Measurements from ENCODE around the gene XRCC5.
"Not testable (repeated sequence)": the region's sequence is repeated elsewhere in the genome, so short reads cannot be mapped to it uniquely, and the experiment has no call there.

The XRCC5 gene

DNA sequence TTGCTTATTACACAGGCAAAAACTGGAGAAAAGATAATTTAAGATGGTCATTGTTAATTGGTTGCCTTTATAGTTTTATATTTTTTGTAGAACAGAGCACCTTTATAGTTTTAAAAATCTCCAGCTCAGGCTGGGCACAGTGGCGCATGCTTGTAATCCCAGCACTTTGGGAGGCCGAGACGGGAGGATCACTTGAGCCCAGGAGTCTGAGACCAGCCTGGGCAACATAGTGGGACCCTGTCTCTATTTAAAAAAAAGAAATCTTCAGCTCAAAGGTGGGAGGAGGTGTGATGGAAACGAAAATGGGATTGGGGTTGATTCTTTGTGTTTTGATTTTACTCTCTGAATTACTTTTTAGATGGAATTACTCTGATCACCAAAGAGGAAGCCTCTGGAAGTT is 85.4 kb downstream of the XRCC5 start:
- DNase-seq (ENCODE audit: low read depth, low spot score): no peak

DNA sequence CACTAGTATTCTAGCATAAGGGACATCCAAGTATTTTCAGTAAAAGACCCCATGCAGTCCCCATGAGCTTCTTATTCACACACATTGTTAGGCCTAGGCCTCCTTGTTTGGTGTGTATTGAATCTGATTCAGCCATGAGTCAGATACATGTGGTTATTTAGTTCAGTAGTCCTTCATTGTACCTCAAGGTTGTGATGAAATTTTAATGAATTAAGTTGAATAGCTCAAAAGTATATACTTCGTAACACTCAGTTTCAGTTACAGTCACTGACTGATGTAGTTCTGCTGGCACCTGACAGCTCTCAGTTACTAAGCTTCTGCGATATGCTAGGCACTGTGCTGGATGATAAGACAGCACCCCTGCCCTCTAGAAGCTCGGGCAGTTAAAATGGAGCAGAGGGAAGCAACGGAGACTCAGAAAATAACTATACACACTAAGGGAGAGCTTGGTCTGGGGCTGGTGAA is 86.4 kb downstream of the XRCC5 start:
- no peak for DNase-seq (ENCODE audit: low read depth, low spot score)

DNA sequence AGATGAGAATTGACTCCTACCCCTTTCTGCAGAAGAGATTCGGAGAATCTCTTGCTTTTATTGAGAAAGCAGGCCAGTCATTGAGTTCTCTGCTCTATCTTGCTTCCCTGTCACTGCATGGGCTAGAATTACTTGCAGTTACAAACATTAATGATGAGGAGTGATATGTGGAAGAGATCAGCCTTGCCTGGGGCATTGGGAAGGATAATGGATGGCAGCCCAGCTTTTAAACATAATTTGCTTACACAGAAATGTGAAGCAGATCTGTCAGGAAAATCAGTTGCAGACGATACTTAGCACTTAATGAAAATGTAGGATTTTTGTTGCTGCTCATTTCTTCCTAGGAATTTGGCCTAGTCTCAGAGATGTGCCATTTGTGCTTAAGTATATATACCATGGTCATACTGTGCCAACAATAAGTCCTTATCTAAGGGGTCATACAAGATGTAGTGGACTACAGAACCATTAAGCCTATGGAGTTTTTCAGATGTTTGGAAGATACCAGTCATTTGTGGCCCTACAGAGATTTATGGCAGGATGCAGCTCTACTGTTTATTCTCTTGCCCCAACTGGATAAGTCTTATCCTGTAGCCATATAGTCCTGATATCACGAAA is 92.7 kb downstream of the XRCC5 start:
- no peak for DNase-seq (ENCODE audit: low read depth, low spot score)

DNA sequence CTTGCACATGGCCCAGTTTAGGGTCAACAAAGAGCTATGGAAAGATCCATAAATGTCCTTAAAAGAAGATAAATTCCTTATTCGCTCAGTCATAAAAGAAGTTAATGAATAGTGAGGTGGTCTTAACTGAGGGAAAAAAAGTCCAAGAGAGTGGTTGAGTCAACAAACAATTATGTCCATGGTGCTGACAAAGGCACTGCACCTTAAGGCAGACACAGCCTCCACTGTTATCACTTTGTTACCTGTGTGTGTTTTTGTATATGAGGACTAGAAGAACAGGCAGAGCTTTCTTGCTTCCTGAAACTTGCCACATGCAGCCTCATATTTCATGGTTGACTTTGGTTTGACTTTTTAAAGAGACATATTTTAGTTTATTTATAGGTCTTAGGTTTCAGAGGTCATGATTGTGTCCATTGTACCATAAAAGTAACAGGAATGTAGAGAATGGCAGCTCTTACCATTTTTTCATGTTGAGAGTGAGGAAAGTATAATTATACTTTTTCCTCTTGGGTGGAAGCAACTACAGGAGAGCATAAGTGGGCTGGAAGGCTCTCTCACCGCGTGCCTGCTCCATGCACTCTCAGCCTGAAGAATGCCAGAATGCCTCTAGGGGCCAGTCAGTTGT is 93.6 kb downstream of the XRCC5 start:
- DNase-seq (ENCODE audit: low read depth, low spot score): no peak

DNA sequence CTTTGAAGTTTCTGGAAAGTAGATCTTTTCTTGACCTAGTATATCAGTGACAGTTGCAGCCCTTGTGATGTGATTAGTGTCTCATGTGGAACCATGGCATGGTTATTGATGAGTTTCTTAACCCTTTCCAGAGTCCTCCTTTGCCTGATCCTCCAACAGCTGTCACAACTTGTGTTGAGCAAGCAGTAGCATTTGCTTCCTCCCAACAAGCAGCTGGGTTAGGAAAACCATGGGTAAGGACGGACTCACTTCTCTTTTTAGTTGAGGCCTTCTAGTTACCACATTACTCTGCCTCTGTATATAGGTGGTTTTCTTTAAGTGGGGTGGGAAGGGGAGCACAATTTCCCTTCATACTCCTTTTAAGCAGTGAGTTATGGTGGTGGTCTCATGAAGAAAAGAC is 96.3 kb downstream of the XRCC5 start:
- DNase-seq (ENCODE audit: low read depth, low spot score): no peak

DNA sequence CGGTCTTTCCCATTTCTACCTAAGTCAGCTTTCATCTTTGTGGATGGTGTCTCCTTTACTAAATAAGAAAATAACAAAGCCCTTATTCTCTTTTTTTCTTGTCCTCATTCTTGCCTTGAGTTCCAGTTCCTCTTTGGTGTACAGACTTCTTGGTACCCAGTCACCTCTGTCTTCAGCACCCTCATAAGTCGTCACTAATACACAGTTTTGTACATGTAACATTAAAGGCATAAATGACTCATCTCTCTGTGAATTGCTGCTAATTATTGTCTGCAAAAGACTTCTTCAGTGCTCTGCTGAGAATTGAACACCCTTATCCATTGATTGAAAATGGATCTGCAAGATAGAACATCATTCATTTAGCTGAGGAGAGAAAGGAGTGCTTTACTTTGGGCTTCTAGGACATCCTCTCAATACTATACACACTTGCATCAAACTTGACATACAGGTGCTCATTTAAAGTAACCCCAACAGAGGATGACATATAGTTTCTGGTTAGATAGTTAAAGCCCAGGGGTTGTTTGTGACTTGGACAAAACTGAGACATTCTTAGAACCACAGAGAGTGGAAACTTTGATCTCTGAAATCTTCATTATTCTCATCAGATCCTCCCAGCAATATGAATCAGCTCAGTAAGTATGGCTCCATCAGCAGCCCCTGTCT is 97.0 kb downstream of the XRCC5 start:
- DNase-seq (ENCODE audit: low read depth, low spot score): no peak

DNA sequence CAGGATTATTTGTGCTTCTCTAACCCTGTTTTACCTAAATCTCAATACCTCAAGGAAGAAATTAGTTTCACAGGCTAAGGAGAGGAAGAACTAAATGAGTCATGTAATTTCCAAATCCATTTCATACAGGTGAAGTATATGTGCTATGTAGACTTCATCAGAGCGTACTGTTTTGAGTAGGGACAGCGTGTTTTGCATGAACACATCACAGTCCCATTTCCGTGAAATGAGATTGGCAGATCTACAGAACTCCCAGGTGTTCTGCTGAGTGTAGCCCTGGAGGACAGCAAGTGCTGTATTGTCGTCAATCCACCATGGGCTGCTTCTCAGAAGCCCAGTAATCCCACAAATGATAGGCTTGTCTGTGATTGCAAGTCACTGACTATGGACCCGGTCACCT is 97.7 kb downstream of the XRCC5 start:
- DNase-seq (ENCODE audit: low read depth, low spot score): no peak

DNA sequence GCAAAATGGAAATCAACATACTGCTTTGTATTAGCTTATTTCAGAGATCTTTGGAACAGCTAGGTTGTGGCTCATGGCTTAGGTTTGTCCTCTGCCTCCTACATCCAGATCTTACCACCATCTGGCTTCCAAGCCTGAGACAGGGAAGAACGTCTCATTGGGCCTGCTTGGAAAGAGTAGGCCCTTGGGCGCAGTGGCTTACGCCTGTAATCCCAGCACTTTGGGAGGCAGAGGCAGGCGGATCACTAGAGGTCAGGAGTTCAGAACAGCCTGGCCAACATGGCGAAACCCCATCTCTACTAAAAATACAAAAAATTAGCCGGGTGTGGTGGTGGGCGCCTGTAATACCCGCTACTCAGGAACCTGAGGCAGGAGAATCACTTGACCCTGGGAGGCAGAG is 99.5 kb downstream of the XRCC5 start:
- DNase-seq (ENCODE audit: low read depth, low spot score): not testable (repeated sequence)

- no peak for DNase-seq (ENCODE audit: low read depth, low spot score)
These were observed 101.8 kb downstream of the XRCC5 start for GRCh38 chr2:216210701-216211540.

- no peak for DNase-seq (ENCODE audit: low read depth, low spot score)
These were observed 102.5 kb downstream of the XRCC5 start for GRCh38 chr2:216211614-216212145.

DNA sequence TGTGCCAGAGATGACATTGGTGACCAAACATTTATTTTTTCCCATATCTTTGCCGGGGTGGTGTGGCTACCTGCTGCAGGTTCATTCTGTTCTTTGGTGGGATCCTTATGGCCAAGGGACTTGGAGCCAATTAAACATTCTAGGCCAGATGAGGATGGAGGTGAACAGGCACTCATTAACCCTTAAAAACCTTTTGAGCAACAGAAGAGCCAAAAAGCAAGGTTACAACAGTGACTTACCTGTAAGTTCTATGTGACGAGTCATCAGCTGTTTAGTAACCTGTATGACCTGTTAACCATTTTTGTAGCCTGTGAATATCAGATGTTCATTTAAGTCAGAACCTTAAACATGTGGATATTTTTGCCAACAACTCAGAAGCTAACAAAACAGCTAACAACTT is 105.6 kb downstream of the XRCC5 start:
- no peak for DNase-seq (ENCODE audit: low read depth, low spot score)

GRCh38 chr2:216215658-216216390 is 106.7 kb downstream of the XRCC5 start:
- DNase-seq (ENCODE audit: low read depth, low spot score): no peak

DNA sequence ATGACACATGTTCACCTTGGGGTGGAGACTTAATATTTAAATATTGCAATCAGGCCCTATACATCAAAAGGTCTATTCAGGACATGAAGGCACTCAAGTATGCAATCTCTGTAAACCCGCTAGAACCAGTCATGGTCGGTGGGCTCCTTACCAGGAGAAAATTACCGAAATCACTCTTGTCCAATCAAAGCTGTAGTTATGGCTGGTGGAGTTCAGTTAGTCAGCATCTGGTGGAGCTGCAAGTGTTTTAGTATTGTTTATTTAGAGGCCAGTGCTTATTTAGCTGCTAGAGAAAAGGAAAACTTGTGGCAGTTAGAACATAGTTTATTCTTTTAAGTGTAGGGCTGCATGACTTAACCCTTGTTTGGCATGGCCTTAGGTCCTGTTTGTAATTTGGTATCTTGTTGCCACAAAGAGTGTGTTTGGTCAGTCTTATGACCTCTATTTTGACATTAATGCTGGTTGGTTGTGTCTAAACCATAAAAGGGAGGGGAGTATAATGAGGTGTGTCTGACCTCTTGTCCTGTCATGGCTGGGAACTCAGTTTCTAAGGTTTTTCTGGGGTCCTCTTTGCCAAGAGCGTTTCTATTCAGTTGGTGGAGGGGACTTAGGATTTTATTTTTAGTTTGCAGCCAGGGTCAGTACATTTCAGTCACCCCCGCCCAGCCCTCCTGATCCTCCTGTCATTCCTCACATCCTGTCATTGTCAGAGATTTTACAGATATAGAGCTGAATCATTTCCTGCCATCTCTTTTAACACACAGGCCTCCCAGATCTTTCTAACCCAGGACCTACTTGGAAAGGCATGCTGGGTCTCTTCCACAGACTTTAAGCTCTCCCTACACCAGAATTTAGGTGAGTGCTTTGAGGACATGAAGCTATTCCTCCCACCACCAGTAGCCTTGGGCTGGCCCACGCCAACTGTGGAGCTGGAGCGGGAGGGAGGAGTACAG is 108.1 kb downstream of the XRCC5 start:
- no peak for DNase-seq (ENCODE audit: low read depth, low spot score)

GRCh38 chr2:216217904-216218260 is 108.7 kb downstream of the XRCC5 start:
- DNase-seq (ENCODE audit: low read depth, low spot score): no peak

DNA sequence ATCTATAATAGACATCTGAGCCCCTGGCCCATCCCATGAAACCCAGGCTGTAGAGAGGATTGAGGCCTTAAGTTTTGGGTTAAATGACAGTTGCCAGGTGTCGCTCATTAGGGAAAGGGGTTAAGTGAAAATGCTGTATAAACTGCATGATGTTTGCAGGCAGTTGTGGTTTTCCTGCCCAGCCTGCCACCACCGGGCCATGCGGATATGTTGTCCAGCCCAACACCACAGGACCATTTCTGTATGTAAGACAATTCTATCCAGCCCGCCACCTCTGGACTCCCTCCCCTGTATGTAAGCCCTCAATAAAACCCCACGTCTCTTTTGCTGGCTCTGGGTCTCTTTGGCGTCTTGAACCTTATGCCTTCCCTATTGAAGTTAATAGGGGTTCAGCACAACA is 110.7 kb downstream of the XRCC5 start:
- DNase-seq (ENCODE audit: low read depth, low spot score): no peak

DNA sequence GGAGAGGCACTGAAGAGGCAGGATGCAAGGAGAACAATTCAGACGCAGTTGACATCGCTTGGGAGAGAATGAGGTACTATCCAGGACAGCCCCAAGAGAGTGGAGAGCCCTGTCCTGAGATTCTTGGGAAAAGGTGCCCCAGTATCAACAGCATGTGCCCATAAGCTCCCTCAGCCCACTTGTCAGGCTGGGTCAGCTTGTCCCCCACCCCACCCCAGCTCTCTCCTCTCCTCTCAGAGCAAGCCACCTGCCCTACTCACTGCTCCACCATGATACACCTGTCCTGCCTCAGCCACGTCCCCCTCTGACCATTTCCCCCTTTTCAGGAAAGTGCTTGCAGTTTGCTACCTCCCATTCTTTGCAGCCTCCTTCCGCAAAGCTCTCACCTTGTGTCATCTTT is 111.8 kb downstream of the XRCC5 start:
- no peak for DNase-seq (ENCODE audit: low read depth, low spot score)

DNA sequence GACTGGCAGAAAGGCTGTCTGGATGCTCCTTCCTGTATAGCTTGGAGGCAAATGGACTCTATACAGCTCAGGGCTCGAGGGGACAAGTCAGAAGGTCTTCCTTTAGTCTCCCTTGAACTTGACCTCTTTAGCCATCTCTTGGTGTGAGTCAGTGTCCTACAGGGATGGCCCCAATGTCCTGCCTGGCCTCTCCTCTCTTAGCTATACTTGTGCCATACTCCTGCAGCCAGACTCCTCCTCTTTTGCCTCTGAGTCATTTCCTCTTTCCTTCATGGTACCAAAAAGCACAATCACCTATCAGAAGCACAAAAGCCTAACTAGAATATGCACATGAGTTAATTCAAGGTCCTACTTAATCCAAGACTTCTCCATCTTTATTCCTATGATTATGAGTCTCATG is 112.7 kb downstream of the XRCC5 start:
- DNase-seq (ENCODE audit: low read depth, low spot score): no peak

DNA sequence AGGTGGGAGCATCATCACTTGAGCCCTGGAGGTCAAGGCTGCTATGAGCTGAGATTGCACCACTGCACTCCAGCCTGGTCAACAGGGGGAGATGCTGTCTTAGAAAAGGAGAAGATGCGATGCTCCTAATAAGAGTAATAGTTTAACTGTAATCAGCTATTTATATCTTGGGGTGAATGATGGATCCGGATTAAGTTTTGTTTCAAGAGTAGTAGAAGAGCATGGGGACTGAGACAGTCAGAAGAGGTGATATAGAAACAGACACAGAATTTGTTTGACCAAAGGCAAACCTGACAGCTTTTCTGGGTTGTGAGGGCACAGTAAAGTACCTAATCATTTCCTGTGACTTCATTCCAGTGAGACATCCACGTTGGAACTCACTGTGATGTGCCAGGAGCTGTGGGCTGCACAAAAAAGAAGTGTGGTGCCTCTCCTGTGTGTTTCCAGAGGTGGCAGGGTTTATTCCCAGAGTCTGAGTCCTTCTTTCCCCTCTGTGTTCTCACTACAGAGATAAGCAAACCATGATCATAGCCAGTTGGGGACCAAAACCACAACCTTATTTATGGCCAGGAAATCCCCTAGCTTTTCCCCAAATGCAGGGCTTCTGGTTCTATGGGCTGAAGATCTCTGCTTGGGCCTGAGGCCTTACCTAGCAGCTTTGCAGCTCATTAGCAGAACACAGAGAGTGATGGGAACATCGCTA is 113.7 kb downstream of the XRCC5 start:
- no peak for DNase-seq (ENCODE audit: low read depth, low spot score)

DNA sequence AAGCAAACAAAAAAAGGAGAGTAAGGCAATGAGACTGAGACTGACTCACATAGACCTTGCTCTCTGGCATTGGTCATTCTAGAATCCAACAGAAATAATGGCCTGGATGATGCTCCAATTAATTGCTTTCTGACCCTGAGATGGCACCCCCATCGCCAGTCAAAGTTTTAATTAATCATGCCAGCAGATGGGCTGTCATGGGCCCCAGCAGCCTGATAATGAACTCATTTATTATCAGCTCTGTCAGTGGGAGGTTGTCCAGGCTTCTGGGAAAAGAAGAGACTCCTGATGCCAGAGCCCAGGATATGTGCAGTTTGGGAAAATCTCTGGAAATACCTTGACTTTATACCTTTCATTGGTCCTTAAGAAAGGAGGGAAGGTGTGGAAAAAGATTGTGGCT is 115.2 kb downstream of the XRCC5 start:
- DNase-seq (ENCODE audit: low read depth, low spot score): no peak
